AG09309 (cell line): ENCODE measurements around the gene XAGE1A.
"Not testable (repeated sequence)": the region's sequence is repeated elsewhere in the genome, so short reads cannot be mapped to it uniquely, and the experiment has no call there.

Source experiments
- DNase-seq: peaks from one replicate; pipeline ENCODE4 v3.0.0-alpha.2; 2010; ENCODE audit warnings: low read depth
- H3K4me3 ChIP-seq: 2 replicates; pipeline ENCODE4 v1.5.1; 2011; ENCODE audit warnings: mild to moderate bottlenecking, low read depth, low read length, moderate library complexity; ENCODE audit not compliant: control insufficient read depth
- TF ChIP-seq, protein P1 (sequence below): IDR thresholded peaks from 2 replicates; pipeline ENCODE4 v1.5.1; 2011; ENCODE audit warnings: mild to moderate bottlenecking, low read depth, low read length, inconsistent platforms; ENCODE audit not compliant: insufficient read depth, control insufficient read depth; ENCODE audit errors: missing control alignments

Gene XAGE1A

GRCh38 chrX:52542311-52542710, 46.7 kb downstream of the XAGE1A start:
- TF ChIP-seq, protein P1, sequence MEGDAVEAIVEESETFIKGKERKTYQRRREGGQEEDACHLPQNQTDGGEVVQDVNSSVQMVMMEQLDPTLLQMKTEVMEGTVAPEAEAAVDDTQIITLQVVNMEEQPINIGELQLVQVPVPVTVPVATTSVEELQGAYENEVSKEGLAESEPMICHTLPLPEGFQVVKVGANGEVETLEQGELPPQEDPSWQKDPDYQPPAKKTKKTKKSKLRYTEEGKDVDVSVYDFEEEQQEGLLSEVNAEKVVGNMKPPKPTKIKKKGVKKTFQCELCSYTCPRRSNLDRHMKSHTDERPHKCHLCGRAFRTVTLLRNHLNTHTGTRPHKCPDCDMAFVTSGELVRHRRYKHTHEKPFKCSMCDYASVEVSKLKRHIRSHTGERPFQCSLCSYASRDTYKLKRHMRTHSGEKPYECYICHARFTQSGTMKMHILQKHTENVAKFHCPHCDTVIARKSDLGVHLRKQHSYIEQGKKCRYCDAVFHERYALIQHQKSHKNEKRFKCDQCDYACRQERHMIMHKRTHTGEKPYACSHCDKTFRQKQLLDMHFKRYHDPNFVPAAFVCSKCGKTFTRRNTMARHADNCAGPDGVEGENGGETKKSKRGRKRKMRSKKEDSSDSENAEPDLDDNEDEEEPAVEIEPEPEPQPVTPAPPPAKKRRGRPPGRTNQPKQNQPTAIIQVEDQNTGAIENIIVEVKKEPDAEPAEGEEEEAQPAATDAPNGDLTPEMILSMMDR: no peak
- H3K4me3 ChIP-seq: no peak overlapping the region
- DNase-seq: no peak

GRCh38 chrX:52544147-52544840, 48.7 kb downstream of the XAGE1A start:
- TF ChIP-seq, protein P1: no peak
- H3K4me3 ChIP-seq: no peak overlapping the region
- no peak for DNase-seq

GRCh38 chrX:52548769-52549168, 53.2 kb downstream of the XAGE1A start:
- not testable (repeated sequence) for DNase-seq

More at GRCh38 chrX:52548769-52549168, 53.2 kb downstream of the XAGE1A start:
- H3K4me3 ChIP-seq: not testable (repeated sequence)
